ENCODE measurements around the gene ST3GAL6. TPM values are rescaled to one million over a fixed set of nuclear protein-coding genes. Genes with fewer than 3 reads are reported as not detected.
"Not testable (repeated sequence)": the region's sequence is repeated elsewhere in the genome, so short reads cannot be mapped to it uniquely, and the experiment has no call there.

The ST3GAL6 gene
- total and polyA plus RNA-seq, 2 of the 8 experiments (the other 6 are each of a cell fraction or from before 2014, with no cell fraction given): 3.3 to 6.1 TPM

- POLR2A ChIA-PET (ENCODE audit: partially characterized antibody): interaction anchor here (1.6 kb wide), 1 partner anchor 10 kb away, joined by 3 read pairs; no protein-coding TSS in a partner anchor
These were observed 67.9 kb downstream of the ST3GAL6 start for GRCh38 chr3:98831060-98831459.

More at GRCh38 chr3:98831060-98831459, 67.9 kb downstream of the ST3GAL6 start:
- H3K27ac ChIP-seq (ENCODE audit: low read depth, low read length); H3K79me1 ChIP-seq (ENCODE audit: low read depth, low read length); H3K4me1 ChIP-seq (replicated peaks in 1 of 4; ENCODE audit: control insufficient read depth in 3 of 4, insufficient read depth in 4 of 4, low read length in 3 of 4); H4K8ac ChIP-seq (ENCODE audit: extremely low read depth, insufficient read depth, low read length); H4K5ac ChIP-seq (ENCODE audit: insufficient read length, low read depth, low read length); H3K9ac ChIP-seq (replicated peaks in 1 of 4; ENCODE audit: extremely low read depth in 1 of 4, low read depth in 3 of 4, low read length in 3 of 4); H4K91ac ChIP-seq (replicated peaks; ENCODE audit: insufficient read length, low read length); H3K18ac ChIP-seq (ENCODE audit: extremely low read depth, low read length); H2BK5ac ChIP-seq (ENCODE audit: low read depth, low read length); DNase-seq (ENCODE audit: low read depth in 1 of 2, low spot score in 2 of 2); H3K23ac ChIP-seq (ENCODE audit: insufficient read length); H2BK20ac ChIP-seq (ENCODE audit: low read length); H3K36me3 ChIP-seq (ENCODE audit: control insufficient read depth in 2 of 4, insufficient read depth in 4 of 4, low read length in 3 of 4); H3K4me2 ChIP-seq (ENCODE audit: insufficient read depth in 1 of 2, low read depth in 2 of 2, low read length in 2 of 2); H3K79me2 ChIP-seq (ENCODE audit: control insufficient read depth in 1 of 2, insufficient read depth in 2 of 2, low read length in 2 of 2); H3K56ac ChIP-seq (replicated peaks; ENCODE audit: insufficient read length, low read depth, low read length); H4K20me1 ChIP-seq (replicated peaks in 1 of 2; ENCODE audit: control insufficient read depth in 1 of 2, insufficient read depth in 2 of 2, low read length in 2 of 2); H3K14ac ChIP-seq (ENCODE audit: insufficient read length); H2AFZ ChIP-seq (ENCODE audit: low read length); H2BK12ac ChIP-seq (ENCODE audit: low read depth, low read length); FAIRE-seq; H3K4me3 ChIP-seq (ENCODE audit: extremely low read depth in 1 of 4, insufficient read depth in 2 of 4, low read depth in 3 of 4, low read length in 4 of 4); H3K27me3 ChIP-seq (replicated peaks in 1 of 4; ENCODE audit: control insufficient read depth in 3 of 4, extremely low read depth in 1 of 4, insufficient read depth in 3 of 4, low read length in 3 of 4); H3K23me2 ChIP-seq (ENCODE audit: low read depth, low read length); H3K4ac ChIP-seq (replicated peaks; ENCODE audit: insufficient read length, low read depth, low read length); H2AK5ac ChIP-seq (ENCODE audit: low read depth, low read length); H2BK15ac ChIP-seq (ENCODE audit: low read length); H2BK120ac ChIP-seq (replicated peaks; ENCODE audit: low read depth, low read length): not testable (repeated sequence)
- H3K9me3 ChIP-seq (ENCODE audit: insufficient read depth in 2 of 2, low read depth in 1 of 2, low read length in 1 of 2): peaks cover 18 to 22% of the 10 kb centered on the region in 2 experiments
- CTCF ChIA-PET (ENCODE audit: partially characterized antibody): interaction anchor here (0.6 to 0.9 kb wide), 2 partner anchors 149 to 163 kb away, joined by 3 read pairs; no protein-coding TSS in a partner anchor
- 84% methylated on average over 5 of the region's 5 CpGs; no CpG with 5 or more reads in 1 of the 2 experiments for WGBS, 2 experiments (ENCODE audit: extremely low coverage in 1 of 2, insufficient coverage in 1 of 2, insufficient read length in 1 of 2, insufficient replicate concordance in 2 of 2, low coverage in 1 of 2, low lambda C conversion rate in 2 of 2, missing lambda C conversion rate in 1 of 2)
